Panc1 (cell line): ENCODE results near the gene EVL. TPM values are rescaled to one million over a fixed set of nuclear protein-coding genes. Genes with fewer than 3 reads are reported as not detected.
A peak's percentile ranks its signal among the peaks of the same experiment; 100 is the strongest.

ENCODE experiments used
- ATAC-seq: fragments of 200-7000 bp; cut with Tn5 transposase; 2 replicates; pipeline ENCODE4 v1.9.1; 2020; ENCODE audit warnings: mild to moderate bottlenecking, moderate library complexity
- BruUV-seq: library from RNA; stranded (reverse); fragments of 400-500 nt; replicated peaks from 2 replicates; lab custom pipeline; 2021; lab: Mats Ljungman, UMichigan
- CTCF ChIA-PET: fragments of 300-600 bp; sonication (Branson Sonifier 250); formaldehyde crosslinking; loops from one replicate; lab custom pipeline; 2022; ENCODE audit warnings: antibody characterized with exemption; lab: Charles Lee
- POLR2A ChIA-PET: fragments of 300-600 bp; sonication (Branson Sonifier 250); formaldehyde crosslinking; loops from one replicate; lab custom pipeline; 2022; ENCODE audit warnings: antibody characterized with exemption; lab: Charles Lee
- DNase-seq: peaks from one replicate; pipeline ENCODE4 v3.0.0-alpha.2; 2010; ENCODE audit warnings: low read depth, low spot score
- H3K27ac ChIP-seq: 2 replicates; pipeline ENCODE4 v1.5.1; 2011; ENCODE audit warnings: mild to moderate bottlenecking, low read length, inconsistent platforms
- H3K27me3 ChIP-seq: fragments of 200-500 bp; sonication (Bioruptor generic); 2 replicates; pipeline ENCODE4 v1.6.0; 2014; ENCODE audit warnings: low read length, inconsistent platforms; ENCODE audit not compliant: control insufficient read depth, insufficient read depth
- H3K36me3 ChIP-seq: fragments of 200-500 bp; sonication (Bioruptor generic); 2 replicates; pipeline ENCODE4 v1.5.1; 2014; ENCODE audit warnings: inconsistent platforms, mild to moderate bottlenecking, low read length, moderate library complexity; ENCODE audit not compliant: control insufficient read depth, insufficient read depth
- H3K4me1 ChIP-seq: 2 replicates; pipeline ENCODE4 v1.5.1; 2011; ENCODE audit warnings: inconsistent platforms, mild to moderate bottlenecking, low read length, moderate library complexity; ENCODE audit not compliant: control insufficient read depth, insufficient read depth
- H3K4me3 ChIP-seq, 2 experiments: 2 replicates each; pipeline ENCODE4 v1.5.1; 2011 to 2012; ENCODE audit warnings: low read depth in 2 of 2, low read length in 2 of 2, mild to moderate bottlenecking in 2 of 2, inconsistent platforms in 1 of 2, moderate library complexity in 1 of 2
- H3K9me3 ChIP-seq: fragments of 200-500 bp; sonication (Bioruptor generic); 2 replicates; pipeline ENCODE4 v1.5.1; 2014; ENCODE audit warnings: low read depth, mild to moderate bottlenecking, inconsistent platforms, low read length, moderate library complexity; ENCODE audit not compliant: control insufficient read depth, insufficient read depth
- POLR2AphosphoS5 ChIP-seq: IDR thresholded peaks from 2 replicates; pipeline ENCODE4 v1.6.1; 2012; ENCODE audit warnings: mild to moderate bottlenecking, low read depth, low read length, moderate library complexity
- REST ChIP-seq, 2 experiments: IDR thresholded peaks; 2 replicates each; pipeline ENCODE4 v1.6.1; 2011 to 2012; ENCODE audit warnings: low read depth in 2 of 2, control low read depth in 1 of 2, low read length in 1 of 2, mild to moderate bottlenecking in 1 of 2, moderate library complexity in 1 of 2; ENCODE audit not compliant: insufficient read depth in 1 of 2
- SIN3A ChIP-seq: IDR thresholded peaks from 2 replicates; pipeline ENCODE4 v1.6.1; 2012; ENCODE audit warnings: low read depth, mild to moderate bottlenecking, low read length, moderate library complexity, borderline replicate concordance; ENCODE audit not compliant: insufficient read depth
- TCF7L2 ChIP-seq: IDR thresholded peaks from 2 replicates; pipeline ENCODE4 v1.6.1; 2011; ENCODE audit warnings: mild to moderate bottlenecking, low read depth, low read length, inconsistent platforms
- in situ Hi-C: cut with HindIII; loops from 2 replicates; pipeline ENCODE4 v1.10.0; 2016; ENCODE audit warnings: low sequenced_read_pairs, low pct_unique_long_range_greater_than_20kb
- intact Hi-C: fragments of 100-400 bp; cut with micrococcal nuclease; formaldehyde crosslinking; loops from one replicate; pipeline ENCODE4 v1.10.0; 2022; ENCODE audit not compliant: unreplicated experiment
- total RNA-seq: library from RNA; stranded (reverse); gene quantifications from one replicate; pipeline ENCODE4 v1.2.1, GENCODE V29; 2021; ENCODE audit not compliant: unreplicated experiment
- TF ChIP-seq, protein P1 (sequence below): fragments of 450-650 bp; IDR thresholded peaks from 2 replicates; pipeline ENCODE4 v1.5.1; 2017; ENCODE audit warnings: mild to moderate bottlenecking

Gene EVL
- total RNA-seq, 1 experiment from 2014 or later, result 38.3 TPM

DNA sequence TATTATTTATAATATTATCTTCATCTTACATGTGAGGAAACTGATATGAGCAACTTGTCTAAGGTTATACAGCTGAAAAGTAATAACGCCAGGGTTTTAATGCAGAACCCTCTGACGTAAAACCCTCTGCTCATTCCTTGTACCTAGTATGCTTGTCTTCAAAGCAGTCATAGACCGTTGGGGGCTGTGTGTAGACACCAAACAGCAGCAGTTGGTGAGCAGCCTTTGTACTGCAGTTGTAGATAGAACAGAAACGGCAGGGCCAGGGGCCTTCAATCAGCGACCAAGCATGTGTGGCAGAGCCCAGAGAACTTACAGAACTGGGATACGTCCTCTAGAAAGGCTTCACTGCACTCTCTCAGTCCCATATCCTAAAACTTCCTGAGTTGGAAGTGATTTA, 28.1 kb downstream of the EVL start:
- no TSS peak for BruUV-seq
- ChIA-PET POLR2A (no interaction called here), CTCF (no interaction called here)
- in situ Hi-C loops, result no loop called here
- Histone ChIP-seq H3K4me3 (no peak overlapping the region), H3K9me3 (no peaks in the 10 kb centered on the region), H3K36me3 (no peaks in the 10 kb centered on the region), H3K27me3 (no peaks in the 10 kb centered on the region), H3K4me1 (no peaks in the 10 kb centered on the region), H3K27ac (no peak overlapping the region)
- no peak for DNase-seq
- no peak for ATAC-seq
- intact Hi-C loops, result no loop called here
- no peak for TF ChIP-seq TCF7L2

DNA sequence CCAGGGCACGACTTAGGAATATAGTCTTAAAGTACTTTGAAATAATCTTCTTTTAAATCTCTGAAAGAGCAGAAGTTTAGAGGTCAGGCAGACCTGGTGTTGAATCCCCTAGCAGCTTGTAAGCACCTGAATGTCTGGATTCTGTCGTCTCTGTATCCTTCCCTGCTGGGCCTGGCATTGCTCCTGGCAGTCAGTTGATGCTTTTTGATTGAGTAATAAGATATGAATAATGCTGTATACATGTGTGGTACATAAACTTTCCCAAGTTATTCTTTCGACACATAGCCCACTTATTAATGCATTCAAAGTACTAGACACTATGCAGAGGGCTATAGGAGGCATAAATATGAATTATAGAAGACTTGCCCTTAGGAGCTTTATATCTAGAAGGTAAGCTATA, 31.4 kb downstream of the EVL start:
- intact Hi-C loops (no loop called here), in situ Hi-C loops (no loop called here)
- TF ChIP-seq TCF7L2, result no peak
- no peak for TF ChIP-seq REST (IDR thresholded peaks at IDR 0.05; ENCODE audit: insufficient read depth in 1 of 2, low read depth in 2 of 2, low read length in 1 of 2)
- TF ChIP-seq SIN3A, result no peak
- TF ChIP-seq, protein P1, sequence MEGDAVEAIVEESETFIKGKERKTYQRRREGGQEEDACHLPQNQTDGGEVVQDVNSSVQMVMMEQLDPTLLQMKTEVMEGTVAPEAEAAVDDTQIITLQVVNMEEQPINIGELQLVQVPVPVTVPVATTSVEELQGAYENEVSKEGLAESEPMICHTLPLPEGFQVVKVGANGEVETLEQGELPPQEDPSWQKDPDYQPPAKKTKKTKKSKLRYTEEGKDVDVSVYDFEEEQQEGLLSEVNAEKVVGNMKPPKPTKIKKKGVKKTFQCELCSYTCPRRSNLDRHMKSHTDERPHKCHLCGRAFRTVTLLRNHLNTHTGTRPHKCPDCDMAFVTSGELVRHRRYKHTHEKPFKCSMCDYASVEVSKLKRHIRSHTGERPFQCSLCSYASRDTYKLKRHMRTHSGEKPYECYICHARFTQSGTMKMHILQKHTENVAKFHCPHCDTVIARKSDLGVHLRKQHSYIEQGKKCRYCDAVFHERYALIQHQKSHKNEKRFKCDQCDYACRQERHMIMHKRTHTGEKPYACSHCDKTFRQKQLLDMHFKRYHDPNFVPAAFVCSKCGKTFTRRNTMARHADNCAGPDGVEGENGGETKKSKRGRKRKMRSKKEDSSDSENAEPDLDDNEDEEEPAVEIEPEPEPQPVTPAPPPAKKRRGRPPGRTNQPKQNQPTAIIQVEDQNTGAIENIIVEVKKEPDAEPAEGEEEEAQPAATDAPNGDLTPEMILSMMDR, result no peak
- no peak for TF ChIP-seq POLR2AphosphoS5
- POLR2A ChIA-PET, result no interaction called here
- Histone ChIP-seq H3K27ac (no peak overlapping the region), H3K9me3 (no peaks in the 10 kb centered on the region), H3K27me3 (no peaks in the 10 kb centered on the region), H3K36me3 (no peaks in the 10 kb centered on the region), H3K4me3 (no peak overlapping the region), H3K4me1 (no peaks in the 10 kb centered on the region)
- no peak for DNase-seq
- BruUV-seq, result no TSS peak
- no peak for ATAC-seq
- CTCF ChIA-PET, result no interaction called here

DNA sequence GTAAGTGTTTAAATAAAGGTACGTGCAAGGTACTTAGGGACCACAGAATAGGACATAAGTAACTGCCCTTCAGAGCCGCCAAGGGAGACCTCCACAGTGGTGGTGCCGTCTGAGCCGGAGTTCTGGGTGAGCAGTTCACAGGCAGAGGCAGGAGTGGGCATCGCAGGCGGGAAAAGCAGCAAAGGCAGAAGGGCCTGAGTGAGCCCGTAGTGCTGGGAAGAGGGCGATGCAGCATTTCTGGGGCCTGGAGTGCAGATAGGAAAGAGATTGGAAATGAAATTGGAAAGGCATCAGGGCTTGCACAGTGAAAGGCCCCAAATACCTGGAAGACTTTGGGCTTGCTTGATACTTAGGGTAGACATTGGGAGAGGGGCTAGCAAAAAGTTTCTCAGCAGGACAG, 32.9 kb downstream of the EVL start:
- Histone ChIP-seq H3K4me1 (no peaks in the 10 kb centered on the region), H3K36me3 (no peaks in the 10 kb centered on the region), H3K27me3 (no peaks in the 10 kb centered on the region), H3K9me3 (no peaks in the 10 kb centered on the region), H3K4me3 (no peak overlapping the region), H3K27ac (no peak overlapping the region)
- in situ Hi-C loops, result no loop called here
- TSS peak; percentile 66 for BruUV-seq
- intact Hi-C loops, result no loop called here
- POLR2A ChIA-PET, result no interaction called here
- ATAC-seq (no peak), DNase-seq (no peak)
- CTCF ChIA-PET, result no interaction called here
- no peak for TF ChIP-seq REST (IDR thresholded peaks at IDR 0.05; ENCODE audit: insufficient read depth in 1 of 2, low read depth in 2 of 2, low read length in 1 of 2)
- TF ChIP-seq TCF7L2, result no peak
- TF ChIP-seq, protein P1, result no peak
- no peak for TF ChIP-seq POLR2AphosphoS5
- TF ChIP-seq SIN3A, result no peak
